Spleen (tissue), 3 donors: Measurements from ENCODE around the gene CHAMP1.

Experiments used
- POLR2A ChIP-seq, 3 donors: fragments of 450-650 bp; IDR thresholded peaks; one replicate each; pipeline ENCODE4 v1.5.1; 2017; ENCODE audit warnings: antibody characterized with exemption in 3 of 3, mild to moderate bottlenecking in 1 of 3
- POLR2AphosphoS5 ChIP-seq, 3 donors: sonication (generic); formaldehyde crosslinking; IDR thresholded peaks; one replicate each; pipeline ENCODE4 v1.5.1; 2017; ENCODE audit warnings: antibody characterized with exemption in 3 of 3

GRCh38 chr13:114299604-114300305, 14.5 kb upstream of the CHAMP1 start:
- TF ChIP-seq POLR2A (IDR thresholded peaks at IDR 0.05) (no peak), POLR2AphosphoS5 (IDR thresholded peaks at IDR 0.05) (no peak)
